HepG2 (cell line): ENCODE results near the gene GPR31. TPM values are rescaled to one million over a fixed set of nuclear protein-coding genes. Genes with fewer than 3 reads are reported as not detected.

Source experiments
- ATAC-seq: fragments of 200-7000 bp; cut with Tn5 transposase; 3 replicates; pipeline ENCODE4 v1.9.1; 2020; ENCODE audit warnings: mild to moderate bottlenecking, moderate library complexity
- Bru-seq: library from RNA; stranded (reverse); fragments of 400-500 nt; gene quantifications from one replicate; lab custom pipeline; 2021; lab: Mats Ljungman, UMichigan
- BruChase-seq, 2 experiments: library from RNA; stranded (reverse); fragments of 400-500 nt; gene quantifications; one replicate each; lab custom pipeline; 2021; lab: Mats Ljungman, UMichigan
- BruUV-seq: library from RNA; stranded (reverse); fragments of 400-500 nt; replicated peaks from 2 replicates; lab custom pipeline; 2021; lab: Mats Ljungman, UMichigan
- CTCF ChIA-PET: fragments of 300-600 bp; formaldehyde crosslinking; extraction: SDS; loops from one replicate; lab custom pipeline; 2021; ENCODE audit warnings: low total read pairs, inconsistent platforms, low intra/inter-chr PET ratio; lab: Yijun Ruan, JAX
- POLR2A ChIA-PET: fragments of 350-600 bp; sonication (Branson Sonifier 250); formaldehyde crosslinking; loops from one replicate; lab custom pipeline; 2020; ENCODE audit warnings: antibody characterized with exemption, inconsistent platforms; lab: Yijun Ruan, JAX
- DNase-seq: peaks from one replicate; pipeline ENCODE4 v3.0.0-alpha.2; 2015; ENCODE audit warnings: low spot score
- FAIRE-seq: peaks from 3 replicates; lab custom pipeline; 2011; peaks lifted over from hg19 to GRCh38; lab: Jason Lieb, UNC
- H2AFZ ChIP-seq: one replicate; pipeline ENCODE4 v1.6.1; 2011; ENCODE audit warnings: low read length, inconsistent platforms
- H3K27ac ChIP-seq: fragments of 300-600 bp; 3 replicates; pipeline ENCODE4 v1.8.0; 2011; ENCODE audit warnings: mixed run types, mild to moderate bottlenecking, mixed read lengths, low read length, inconsistent platforms; ENCODE audit not compliant: insufficient read depth; ENCODE audit errors: extremely low read length
- H3K27me3 ChIP-seq, 2 experiments: fragments of 200-600 bp in 1 of 2; 2 replicates in 1 of 2; 3 replicates in 1 of 2; pipeline versions ENCODE4 v1.6.0 to v1.8.0; 2011; ENCODE audit warnings: low read length in 2 of 2, mild to moderate bottlenecking in 2 of 2, moderate library complexity in 2 of 2, inconsistent platforms in 1 of 2; ENCODE audit not compliant: insufficient read depth in 2 of 2, control insufficient read depth in 1 of 2
- H3K36me3 ChIP-seq, 2 experiments: fragments of 200-600 bp in 1 of 2; replicated peaks in 1 of 2; 2 replicates in 1 of 2; 3 replicates in 1 of 2; pipeline versions ENCODE4 v1.5.1 to v1.8.0; 2011; ENCODE audit warnings: low read length in 2 of 2, inconsistent platforms in 1 of 2; ENCODE audit not compliant: insufficient read depth in 2 of 2, control insufficient read depth in 1 of 2
- H3K4me1 ChIP-seq: 2 replicates; pipeline ENCODE4 v1.5.1; 2012; ENCODE audit warnings: low read length, inconsistent platforms; ENCODE audit not compliant: insufficient read depth
- H3K4me2 ChIP-seq: 2 replicates; pipeline ENCODE4 v1.6.0; 2011; ENCODE audit warnings: low read depth, low read length, inconsistent platforms
- H3K4me3 ChIP-seq, 3 experiments: fragments of 200-600 bp in 1 of 3; sonication (generic), shearing (Covaris generic) in 1 of 3; replicated peaks in 1 of 3; 2 replicates each; pipeline ENCODE4 v1.5.1; 2011 to 2016; ENCODE audit warnings: low read length in 3 of 3, inconsistent platforms in 2 of 3, low read depth in 2 of 3, mild to moderate bottlenecking in 2 of 3, control low read depth in 1 of 3, mixed read lengths in 1 of 3; ENCODE audit not compliant: insufficient read depth in 1 of 3
- H3K79me2 ChIP-seq: one replicate; pipeline ENCODE4 v1.6.1; 2011; ENCODE audit warnings: low read length, inconsistent platforms; ENCODE audit not compliant: insufficient read depth
- H3K9ac ChIP-seq: 2 replicates; pipeline ENCODE4 v1.6.0; 2011; ENCODE audit warnings: mild to moderate bottlenecking, low read depth, low read length, inconsistent platforms; ENCODE audit not compliant: insufficient read depth
- H3K9me3 ChIP-seq: 2 replicates; pipeline ENCODE4 v1.5.1; 2012; ENCODE audit warnings: mild to moderate bottlenecking, low read length
- H4K20me1 ChIP-seq: 2 replicates; pipeline ENCODE4 v1.6.0; 2011; ENCODE audit warnings: inconsistent platforms, mild to moderate bottlenecking, low read length, moderate library complexity; ENCODE audit not compliant: insufficient read depth
- FUBP1 ChIP-seq: sonication (generic); formaldehyde crosslinking; IDR thresholded peaks from 2 replicates; pipeline ENCODE4 v1.5.1; 2020; ENCODE audit warnings: missing genetic modification reagents, mild to moderate bottlenecking, borderline replicate concordance
- ONECUT2 ChIP-seq: sonication (generic); formaldehyde crosslinking; IDR thresholded peaks from 2 replicates; pipeline ENCODE4 v1.4.0; 2020; ENCODE audit warnings: missing genetic modification reagents
- PBX2 ChIP-seq: IDR thresholded peaks from 2 replicates; pipeline ENCODE4 v1.6.1; 2016; ENCODE audit warnings: control low read depth
- ZNF232 ChIP-seq: sonication (generic); formaldehyde crosslinking; IDR thresholded peaks from 2 replicates; pipeline ENCODE4 v1.4.0; 2020; ENCODE audit warnings: missing genetic modification reagents, borderline replicate concordance
- ZNF672 ChIP-seq: sonication (generic); formaldehyde crosslinking; IDR thresholded peaks from 2 replicates; pipeline ENCODE4 v1.8.1; 2022; ENCODE audit warnings: missing genetic modification reagents
- WGBS: methylation state at CpG from one replicate; pipeline ENCODE4 v1.1.6; 2017; ENCODE audit warnings: low lambda C conversion rate; 5-methylcytosine and 5-hydroxymethylcytosine counted together
- in situ Hi-C: cut with HindIII; loops from 2 replicates; pipeline ENCODE4 v1.10.0; 2017; ENCODE audit warnings: low pct_unique_long_range_greater_than_20kb; ENCODE audit not compliant: extremely low pct_ligation_motif_present
- intact Hi-C: fragments of 100-400 bp; cut with micrococcal nuclease; formaldehyde crosslinking; loops from one replicate; pipeline ENCODE4 v1.10.0; 2022; ENCODE audit not compliant: unreplicated experiment
- long read RNA-seq, 2 experiments: library from RNA in 1 of 2; library from polyadenylated mRNA in 1 of 2; stranded (forward) in 1 of 2; unstranded in 1 of 2; transcript quantifications; one replicate each; pipeline ENCODE4 v2.0.0, GENCODE V29; 2019 to 2022
- polyA minus RNA-seq, 3 experiments: library from RNA; depleted of rRNA, polyadenylated mRNA; stranded (reverse); fragments of >200 nt; gene quantifications; 2 replicates each; pipeline ENCODE4 v1.2.3, GENCODE V29; 2011; ENCODE audit warnings: low replicate concordance in 1 of 3
- polyA plus RNA-seq, 8 experiments: library from polyadenylated mRNA; depleted of rRNA in 3 of 8; stranded (reverse) in 7 of 8; unstranded in 1 of 8; fragments of >200 nt; fragmentation: Illumina TruSeq in 4 of 8; extraction: Trizol in 4 of 8; gene quantifications; 2 replicates each; pipeline versions ENCODE4 v1.2.1 to v1.2.3, GENCODE V29; 2011 to 2016; ENCODE audit warnings: low read depth in 4 of 8, missing spikeins in 1 of 8, mixed read lengths in 1 of 8; ENCODE audit not compliant: insufficient read depth in 1 of 8
- total RNA-seq, 5 experiments: library from RNA; depleted of rRNA; stranded (reverse); fragments of >200 nt; fragmentation: Illumina TruSeq; extraction: Trizol; gene quantifications; 2 replicates each; pipeline ENCODE4 v1.2.3, GENCODE V29; 2016; ENCODE audit warnings: low read depth in 1 of 5

The GPR31 gene
- total RNA-seq (2016; rRNA removed; fragmentation: Illumina TruSeq; extraction: Trizol) = not detected in 2 replicates
- total RNA-seq (2016; cell fraction: cytosol; rRNA removed; fragmentation: Illumina TruSeq; extraction: Trizol; ENCODE audit: low read depth) = not detected in 2 replicates
- total RNA-seq (2016; cell fraction: insoluble cytoplasmic fraction; rRNA removed; fragmentation: Illumina TruSeq; extraction: Trizol) = not detected in 2 replicates
- total RNA-seq (2016; cell fraction: membrane; rRNA removed; fragmentation: Illumina TruSeq; extraction: Trizol) = not detected in 2 replicates
- total RNA-seq (2016; cell fraction: nucleus; rRNA removed; fragmentation: Illumina TruSeq; extraction: Trizol) = not detected in 2 replicates
- polyA plus RNA-seq (2011; rRNA removed) = not detected in 2 replicates
- polyA plus RNA-seq (2011; cell fraction: cytosol; rRNA removed) = not detected in 2 replicates
- not detected in 2 replicates for polyA plus RNA-seq (2011; cell fraction: nucleus; rRNA removed)
- not detected in 2 replicates for polyA plus RNA-seq (2012)
- polyA plus RNA-seq (2016; cell fraction: cytosol; fragmentation: Illumina TruSeq; extraction: Trizol; ENCODE audit: low read depth) = not detected in 2 replicates
- polyA plus RNA-seq (2016; cell fraction: insoluble cytoplasmic fraction; fragmentation: Illumina TruSeq; extraction: Trizol; ENCODE audit: low read depth) = not detected in 2 replicates
- not detected in 2 replicates for polyA plus RNA-seq (2016; cell fraction: membrane; fragmentation: Illumina TruSeq; extraction: Trizol; ENCODE audit: low read depth)
- not detected in 2 replicates for polyA plus RNA-seq (2016; cell fraction: nucleus; fragmentation: Illumina TruSeq; extraction: Trizol; ENCODE audit: insufficient read depth, low read depth)
- not detected in 2 replicates for polyA minus RNA-seq (2011; rRNA and poly(A)+ RNA removed; ENCODE audit: low replicate concordance)
- not detected in 2 replicates for polyA minus RNA-seq (2011; cell fraction: cytosol; rRNA and poly(A)+ RNA removed)
- not detected in 2 replicates for polyA minus RNA-seq (2011; cell fraction: nucleus; rRNA and poly(A)+ RNA removed)
- not detected for Bru-seq, nascent RNA
- BruChase-seq, experiment 1, labeled RNA remaining after a 6-hour chase = not detected
- not detected for BruChase-seq, experiment 2, labeled RNA remaining after a 2-hour chase
- long read RNA-seq, experiment 1 = 0 reads
- long read RNA-seq, experiment 2 = 0 reads

- Histone ChIP-seq H3K4me1 (peaks cover 23% of the 10 kb centered on the region), H4K20me1 (no peaks in the 10 kb centered on the region), H3K4me2 (no peak within 1 kb of the TSS), H3K9me3 (no peaks in the 10 kb centered on the region), H2AFZ (no peak within 1 kb of the TSS), H3K36me3 (no peaks in the 10 kb centered on the region), H3K79me2 (no peaks in the 10 kb centered on the region), H3K9ac (no peak within 1 kb of the TSS), H3K27me3 (peaks cover 13 to 66% of the 10 kb centered on the region in 2 experiments; a peak in 4 of 5 replicates), H3K27ac (no peak within 1 kb of the TSS), H3K4me3 (no peak within 1 kb of the TSS)
- no peak for ATAC-seq
- ChIA-PET CTCF (no interaction called here), POLR2A (no interaction called here)
- in situ Hi-C loops = no loop called here
- FAIRE-seq = no peak
- no TSS peak for BruUV-seq
- no peak for TF ChIP-seq PBX2 (CRISPR knock-in tag)
- TF ChIP-seq ZNF232 (CRISPR knock-in tag) = no peak
- TF ChIP-seq FUBP1 (CRISPR knock-in tag) = no peak
- no peak for TF ChIP-seq ZNF672 (CRISPR knock-in tag)
- no peak for TF ChIP-seq ONECUT2 (CRISPR knock-in tag)
- DNase-seq = no peak
- 38% methylated on average over 4 of the region's 4 CpGs for WGBS
- intact Hi-C loops = no loop called here
Observed at GRCh38 chr6:167157863-167158262, at the start of gene GPR31. GPR31 (minus strand) TSS chr6:167157980; CDS start chr6:167157831, 149 bp downstream.
